Left cardiac atrium (tissue), 4 donors: ENCODE data around the gene IER5L. TPM values are rescaled to one million over a fixed set of nuclear protein-coding genes. Genes with fewer than 3 reads are reported as not detected.
A peak's percentile ranks its signal among the peaks of the same experiment; 100 is the strongest.
"Not testable (repeated sequence)": the region's sequence is repeated elsewhere in the genome, so short reads cannot be mapped to it uniquely, and the experiment has no call there.

Experiments used
- ATAC-seq, 2 donors: fragments of 200-7000 bp; cut with Tn5 transposase; one replicate each; pipeline ENCODE4 v1.9.1; 2020; ENCODE audit warnings: mild to moderate bottlenecking in 2 of 2, moderate library complexity in 2 of 2
- DNase-seq: peaks from one replicate; pipeline ENCODE4 v3.0.0-alpha.2; 2020
- intact Hi-C, 2 donors: fragments of 100-400 bp; cut with DNase I; formaldehyde crosslinking; loops; one replicate each; pipeline versions ENCODE4 v1.14.1 to v1.15.1; 2022 to 2023
- total RNA-seq, 2 donors: library from RNA; stranded (reverse); fragmentation: NEBNext Ultra II Directional; extraction: Animal tissue kit (Norgen Biotek cat#: 25700); gene quantifications; one replicate each; pipeline ENCODE4 v1.2.1, GENCODE V29; 2021
- donor health status: DM: no; HTN: yes; CAD: no.
- donor health status: DM: no; HTN: yes; CAD: no; lungs with severe emphysema.
- donor health status: DM: yes; HTN: yes; CAD: no.
- donor health status: Dilated cardiomyopathy.

Gene IER5L
- total RNA-seq, 2 donors from 2014 or later, result 5.4 to 13.1 TPM

DNA sequence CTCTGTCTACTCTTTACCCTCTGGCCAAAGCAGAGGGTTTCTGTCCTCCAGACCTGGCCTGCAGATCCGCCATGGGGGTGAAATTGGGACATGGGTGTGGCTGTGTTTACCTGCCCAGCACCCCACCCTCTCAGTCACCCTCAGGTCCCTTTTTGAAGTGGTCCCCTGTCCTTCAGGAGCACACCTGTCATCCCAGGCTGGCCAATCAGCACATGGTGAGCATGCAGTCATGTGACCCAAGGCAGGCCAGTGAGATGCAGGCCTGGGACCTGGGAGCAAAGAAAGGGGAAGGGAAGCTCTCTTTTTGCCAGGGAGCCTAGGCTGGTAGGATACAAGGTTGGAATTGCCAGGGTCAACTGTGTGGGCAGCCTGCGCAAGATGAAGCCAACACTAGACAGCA is 28.3 kb upstream of the IER5L start:
- no peak for ATAC-seq
- intact Hi-C loops, result no loop called here
- DNase-seq, result no peak

DNA sequence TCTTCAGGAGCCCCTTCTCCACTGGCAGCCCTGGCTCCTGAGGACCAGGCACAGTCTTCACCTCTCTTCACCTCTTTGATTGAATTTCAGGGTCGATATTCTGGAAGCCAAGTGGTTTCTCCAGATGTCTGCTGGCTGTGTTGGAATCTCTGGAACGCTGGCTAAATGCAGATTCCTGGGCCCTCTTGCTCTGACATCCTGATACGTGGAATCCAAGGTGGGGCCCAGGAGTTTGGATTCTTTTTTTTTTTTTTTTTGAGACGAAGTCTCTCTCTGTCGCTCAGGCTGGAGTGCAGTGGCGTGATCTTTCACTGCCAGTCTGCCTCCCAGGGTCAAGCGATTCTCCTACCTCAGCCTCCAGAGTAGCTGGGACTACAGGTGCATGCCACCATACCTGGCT is 26.8 kb upstream of the IER5L start:
- intact Hi-C loops, result no loop called here
- ATAC-seq (no peak), DNase-seq (no peak)

DNA sequence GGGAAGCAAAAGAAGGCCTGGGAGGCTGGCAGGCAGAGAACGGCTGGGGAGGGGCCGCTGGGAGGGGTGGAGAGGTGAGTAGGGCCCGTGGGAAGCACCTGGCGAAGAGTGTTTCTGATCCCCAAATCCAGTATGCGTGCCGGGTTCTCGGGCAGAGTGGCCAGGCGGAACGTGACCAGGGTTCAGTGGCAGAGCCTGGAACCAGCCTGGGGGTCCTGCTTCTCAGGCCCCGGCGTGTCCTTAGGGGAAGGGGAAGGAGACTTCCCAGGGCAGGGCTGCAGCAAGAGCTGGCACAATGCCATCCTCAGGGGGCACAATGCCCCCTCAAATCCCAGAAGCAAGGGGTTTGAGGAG is 25.5 kb upstream of the IER5L start:
- intact Hi-C loops, result no loop called here
- no peak for DNase-seq
- ATAC-seq, result no peak

DNA sequence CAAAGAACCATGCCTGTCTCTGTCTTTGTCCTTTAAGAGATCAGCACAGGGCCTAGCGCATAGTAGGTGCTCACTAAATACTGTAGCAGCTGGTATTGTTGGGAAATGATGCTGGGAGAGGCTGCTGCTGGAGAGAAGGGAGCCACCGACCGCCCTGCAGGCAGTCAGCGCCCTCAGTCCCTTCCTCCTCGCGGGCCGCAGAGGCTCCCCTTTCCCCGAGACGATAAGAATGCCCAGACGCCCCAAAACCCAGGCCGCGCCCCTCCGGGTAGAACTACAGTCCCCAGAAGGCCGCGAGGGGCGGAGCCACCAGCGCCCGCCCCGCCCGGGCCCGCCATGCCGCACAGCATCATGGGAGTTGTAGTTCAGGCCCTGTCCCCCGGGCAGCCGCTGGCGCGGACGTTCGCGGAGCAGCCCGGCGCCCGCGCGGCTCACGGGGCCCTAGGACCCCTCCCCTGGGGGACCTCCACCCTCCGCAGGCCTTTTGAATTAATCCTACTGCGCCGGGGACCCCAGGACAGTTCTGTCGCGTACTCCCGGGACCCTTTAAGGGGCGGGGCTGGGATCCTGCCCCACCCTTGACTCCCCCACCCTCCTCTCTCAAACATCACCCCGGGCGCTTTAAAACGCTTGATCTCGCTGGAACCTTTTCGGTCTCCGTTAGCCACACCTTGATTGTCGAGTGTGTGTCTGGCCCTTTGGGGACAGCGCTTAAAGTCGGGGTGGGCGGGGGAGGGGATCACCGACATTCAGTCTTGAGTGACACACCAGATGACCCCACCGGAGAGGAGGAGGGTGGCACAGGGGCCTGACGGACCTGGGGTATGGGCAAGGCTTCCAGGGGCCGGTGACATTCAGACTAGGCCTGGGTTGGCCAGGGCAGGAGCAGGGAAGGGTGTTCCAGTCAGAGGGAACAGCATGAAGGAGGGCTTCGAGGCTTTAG is 24.8 kb upstream of the IER5L start:
- intact Hi-C loops, result no loop called here
- ATAC-seq (peak; percentile 94 to 96), DNase-seq (peak; percentile 90)

DNA sequence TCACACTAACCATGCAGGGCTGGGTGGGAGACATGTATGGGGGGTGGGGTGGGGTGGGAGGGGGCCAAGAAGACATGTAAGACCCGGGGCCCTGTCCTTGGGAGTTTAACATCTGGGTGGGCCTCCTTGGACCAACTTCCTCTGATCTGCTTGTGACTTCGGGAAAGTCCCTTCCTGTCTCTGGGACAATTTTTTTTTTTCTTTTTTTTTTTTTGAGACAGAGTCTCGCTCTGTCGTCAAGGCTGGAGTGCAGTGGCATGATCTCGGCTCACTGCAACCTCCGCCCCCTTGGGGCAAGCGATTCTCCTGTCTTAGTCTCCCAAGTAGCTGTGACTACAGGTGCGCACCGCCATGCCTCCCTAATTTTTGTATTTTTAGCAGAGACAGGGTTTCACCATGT is 23.8 kb upstream of the IER5L start:
- ATAC-seq (no peak), DNase-seq (no peak)
- intact Hi-C loops, result no loop called here

DNA sequence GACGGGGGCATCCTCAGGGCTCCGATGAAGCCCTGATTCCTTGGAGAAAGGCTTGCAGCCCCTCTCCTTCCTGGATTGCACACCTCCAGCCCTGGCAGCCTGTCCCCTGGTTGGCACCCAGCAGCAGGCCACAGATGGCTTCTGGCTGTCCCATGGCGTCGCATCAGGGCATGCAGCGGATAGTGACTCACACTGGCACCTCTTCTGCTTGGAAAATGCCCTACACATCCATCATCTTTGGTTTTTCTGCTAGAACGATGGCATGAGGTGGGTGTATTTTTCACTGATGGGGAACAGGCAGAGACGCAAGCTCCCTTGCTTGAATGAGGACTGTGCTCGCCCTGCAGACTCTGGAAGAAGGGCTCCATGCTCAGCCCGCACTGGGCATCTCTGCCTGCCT is 23.2 kb upstream of the IER5L start:
- DNase-seq (no peak), ATAC-seq (no peak)
- intact Hi-C loops, result no loop called here

DNA sequence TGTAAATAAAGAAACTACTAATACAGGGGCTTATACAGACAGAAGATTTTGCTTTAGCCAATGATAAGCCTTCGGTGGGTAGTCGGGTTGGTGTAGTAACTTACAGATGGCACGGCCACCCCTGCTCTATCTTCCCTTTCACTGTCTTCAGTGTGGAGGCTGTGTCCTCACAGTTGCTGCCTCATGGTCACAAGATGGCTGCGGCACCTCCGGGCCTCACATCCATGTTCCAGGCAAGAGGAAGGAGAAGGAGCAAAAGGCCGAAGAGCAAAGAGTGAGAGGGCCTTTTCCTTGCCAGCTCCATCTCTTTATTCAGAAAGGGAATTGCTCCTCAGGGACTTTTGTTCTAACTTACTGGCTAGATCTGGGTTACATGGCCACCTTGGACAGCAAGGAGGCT is 22.2 kb upstream of the IER5L start:
- DNase-seq (no peak), ATAC-seq (no peak)
- intact Hi-C loops, result no loop called here

DNA sequence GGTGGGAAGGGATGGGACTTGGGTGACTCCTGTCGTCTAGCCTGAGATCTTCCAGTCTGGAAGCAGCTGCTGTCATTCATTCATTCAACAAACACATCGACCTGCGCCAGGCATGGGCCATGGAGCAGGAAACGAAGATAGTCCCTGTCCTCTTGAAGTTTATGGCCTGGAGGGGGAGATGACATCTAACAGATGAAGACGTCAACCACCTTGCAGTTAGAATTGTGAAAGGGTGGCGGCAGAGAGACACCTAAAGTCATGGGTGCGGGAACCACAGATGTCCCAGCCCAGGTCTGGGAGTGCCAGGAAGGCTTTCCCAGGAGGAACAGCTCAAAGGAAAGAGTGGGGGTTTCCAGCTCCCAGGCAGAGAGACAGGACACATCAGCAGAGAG is 21.0 kb upstream of the IER5L start:
- DNase-seq (no peak), ATAC-seq (no peak)
- intact Hi-C loops, result no loop called here

DNA sequence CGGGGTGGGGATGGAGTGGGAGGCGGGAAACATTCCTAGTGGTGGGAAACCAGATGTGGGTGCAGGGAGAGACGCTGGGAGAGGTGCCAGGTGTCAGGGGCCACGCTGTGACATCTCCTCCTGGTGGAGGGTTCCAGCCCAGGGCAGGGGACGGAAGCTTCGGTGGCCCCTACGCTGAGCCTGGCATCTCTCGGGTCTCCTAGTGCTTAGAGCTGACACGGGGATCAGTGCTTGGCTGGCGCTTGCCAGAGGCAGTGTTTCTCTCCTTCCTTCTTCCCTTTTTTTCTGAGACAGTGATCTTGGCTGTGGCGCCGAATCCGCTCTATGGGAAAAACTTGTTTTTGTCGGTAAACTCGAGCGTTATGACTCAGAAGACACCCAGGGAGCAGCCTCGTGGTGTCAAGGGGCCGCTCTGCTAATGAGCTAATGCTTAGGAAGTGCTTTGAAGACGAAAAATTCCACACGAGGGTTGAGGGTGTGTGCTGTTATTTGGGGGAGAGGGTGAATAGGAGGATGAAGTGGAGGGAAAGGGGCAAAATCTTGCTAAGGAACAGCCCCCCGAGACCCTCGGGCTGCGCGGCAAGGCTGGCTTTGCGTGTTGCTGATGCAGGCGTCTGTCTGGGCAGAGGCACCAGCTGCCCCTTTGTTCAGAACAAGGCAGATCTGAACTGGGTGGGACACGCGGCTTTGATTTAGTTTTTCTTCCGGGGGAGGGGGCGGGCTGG is 20.4 kb upstream of the IER5L start:
- DNase-seq, result peak; percentile 72
- ATAC-seq, result peak; percentile 32 to 62
- intact Hi-C loops, result no loop called here

DNA sequence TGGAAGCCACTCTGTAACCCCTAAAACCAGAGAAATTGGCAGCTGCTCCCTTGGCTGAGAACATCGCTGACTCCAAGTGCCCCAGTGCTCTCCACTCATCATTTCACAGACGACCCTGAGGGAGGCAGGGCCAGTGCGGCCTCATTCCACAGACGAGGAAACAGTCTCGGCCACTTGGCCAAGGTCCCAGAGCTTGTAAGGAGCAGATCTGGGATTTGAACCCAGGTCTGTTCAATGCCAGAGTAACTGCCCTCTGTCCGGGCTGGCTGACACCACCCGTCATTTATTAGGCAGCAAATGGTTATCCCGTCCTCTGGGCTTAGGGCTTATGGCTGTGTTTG is 19.9 kb upstream of the IER5L start:
- ATAC-seq (peak; percentile 17 to 40), DNase-seq (peak; percentile 52)
- intact Hi-C loops, result no loop called here

DNA sequence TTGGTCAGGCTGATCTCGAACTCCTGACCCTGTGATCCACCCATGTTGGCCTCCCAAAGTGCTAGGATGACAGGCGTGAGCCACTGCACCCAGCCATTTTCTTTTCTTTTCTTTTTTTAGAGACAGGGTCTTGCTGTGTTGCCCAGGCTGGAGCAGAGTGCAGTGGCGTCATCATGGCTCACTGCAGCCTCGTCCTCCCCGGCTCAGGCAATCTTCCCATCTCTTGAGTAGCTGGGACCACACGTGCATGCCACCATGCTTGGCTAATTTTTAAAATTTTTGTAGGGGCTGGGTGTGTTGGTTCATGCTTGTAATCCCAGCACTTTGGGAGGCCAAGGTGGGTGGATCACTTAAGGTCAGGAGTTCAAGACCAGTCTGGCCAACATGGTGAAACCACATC is 19.0 kb upstream of the IER5L start:
- DNase-seq, ATAC-seq, intact Hi-C loops: not testable (repeated sequence)

DNA sequence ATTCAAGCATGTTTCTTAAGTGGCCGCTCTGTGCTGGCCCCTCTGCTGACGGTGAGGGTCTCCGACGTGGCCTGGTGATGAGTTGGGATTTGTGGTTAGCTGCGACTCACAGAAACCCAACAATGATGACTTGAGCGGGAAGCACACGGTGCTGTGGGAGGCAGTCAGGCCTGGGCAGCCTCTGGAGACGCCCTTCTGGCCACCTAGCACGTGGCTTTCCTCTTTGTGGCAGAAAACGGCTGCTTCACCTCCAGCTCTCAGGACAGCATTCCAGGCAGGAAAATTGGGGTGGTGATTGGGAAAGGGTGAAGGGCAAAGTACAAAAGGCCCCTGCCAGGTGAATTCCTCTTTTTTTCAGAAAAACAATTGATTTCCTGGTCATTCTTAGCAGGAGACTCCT is 17.5 kb upstream of the IER5L start:
- DNase-seq, result no peak
- intact Hi-C loops, result no loop called here
- ATAC-seq, result no peak

DNA sequence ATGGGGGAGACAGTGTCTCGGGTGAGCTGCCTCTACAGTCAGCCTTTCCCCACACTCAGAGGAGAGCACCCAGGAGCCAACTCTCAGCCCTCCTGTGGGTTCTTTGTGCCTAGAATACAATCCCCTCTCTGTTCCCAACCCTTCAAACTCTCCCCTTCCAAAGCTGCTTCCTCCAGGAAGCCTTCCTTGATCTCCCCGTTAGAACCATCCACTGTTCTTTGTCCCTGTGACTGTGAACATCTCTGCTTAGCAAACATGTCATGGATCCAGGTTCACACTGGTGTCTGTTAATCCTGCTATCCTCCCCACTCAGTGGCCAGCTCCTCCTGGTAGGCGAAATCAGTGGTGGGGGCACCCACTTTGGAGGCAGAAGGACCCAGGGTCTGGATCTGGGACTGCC is 16.2 kb upstream of the IER5L start:
- DNase-seq (no peak), ATAC-seq (no peak)
- intact Hi-C loops, result no loop called here

DNA sequence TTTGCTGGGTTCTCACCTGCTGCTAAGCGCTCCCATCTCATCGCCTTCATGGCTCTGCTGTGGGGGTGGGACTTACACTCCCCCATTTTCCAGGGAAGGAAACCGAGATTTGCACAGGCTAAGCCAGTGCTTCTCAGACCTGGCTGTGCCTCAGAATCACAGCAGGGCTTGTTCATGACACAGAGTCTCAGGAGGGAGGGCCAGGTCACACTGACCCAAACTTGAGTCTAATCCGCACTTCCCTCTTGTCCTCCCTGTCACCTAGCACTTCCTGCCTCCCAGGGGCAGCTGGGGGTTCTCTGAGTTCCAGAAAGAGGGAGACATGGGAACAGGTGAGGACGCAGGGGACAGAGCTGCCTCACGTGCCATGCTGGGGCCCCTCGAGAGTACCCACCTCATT is 15.6 kb upstream of the IER5L start:
- no peak for ATAC-seq
- DNase-seq, result no peak
- intact Hi-C loops, result no loop called here

DNA sequence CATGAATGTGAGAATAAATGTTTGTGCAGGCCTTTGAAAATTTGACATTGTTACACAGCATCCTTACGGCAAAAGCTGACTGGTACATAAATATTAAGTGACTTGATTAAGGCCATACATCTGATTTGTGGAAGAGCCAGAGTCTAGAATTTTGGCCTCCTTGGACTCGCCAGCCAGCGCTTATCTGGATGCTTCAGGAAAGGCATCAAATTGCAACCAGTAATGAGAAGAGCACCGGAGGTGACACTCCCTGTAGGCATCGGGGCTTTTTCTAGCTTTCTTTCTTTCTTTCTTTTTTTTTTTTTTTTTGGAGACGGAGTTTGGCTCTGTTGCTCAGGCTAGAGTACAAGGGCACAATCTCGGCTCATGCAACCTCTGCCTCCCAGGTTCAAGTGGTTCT is 13.2 kb upstream of the IER5L start:
- DNase-seq (no peak), ATAC-seq (no peak)
- intact Hi-C loops, result no loop called here

DNA sequence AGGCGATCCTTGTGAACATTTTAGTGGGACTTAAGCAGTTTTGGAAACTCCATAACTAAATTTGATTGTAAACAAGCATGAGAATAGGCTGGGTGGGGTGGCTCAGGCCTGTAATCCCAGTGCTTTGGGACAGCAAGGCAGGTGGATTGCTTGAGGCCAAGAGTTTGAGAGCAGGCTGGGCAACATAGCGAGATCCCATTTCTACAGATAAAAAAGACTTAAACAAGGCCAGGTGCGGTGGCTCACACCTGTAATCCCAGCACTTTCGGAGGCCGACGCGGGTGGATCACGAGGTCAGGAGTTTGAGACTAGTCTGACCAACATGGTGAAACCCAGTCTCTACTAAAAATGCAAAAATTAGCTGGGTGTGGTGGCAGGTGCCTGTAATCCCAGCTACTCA is 11.9 kb upstream of the IER5L start:
- intact Hi-C loops, DNase-seq, ATAC-seq: not testable (repeated sequence)

DNA sequence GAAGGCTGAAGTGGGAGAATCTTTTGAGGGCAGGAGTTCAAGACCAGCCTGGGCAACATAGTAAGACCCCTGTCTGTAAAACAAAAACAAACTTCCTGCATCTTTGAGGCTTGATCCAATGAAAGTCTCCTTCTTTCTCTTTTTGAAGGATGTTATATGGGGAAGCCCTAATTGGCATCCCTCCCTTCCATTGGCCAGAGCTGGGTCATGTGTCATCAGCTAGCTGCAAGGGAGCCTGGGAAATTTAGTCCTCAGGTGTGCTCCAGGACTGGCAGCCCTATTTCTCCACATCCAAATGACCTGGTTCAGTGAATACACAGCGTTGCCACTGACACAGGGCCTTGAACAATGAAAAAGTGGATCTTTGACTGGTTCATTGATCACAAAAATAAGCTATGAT is 9.0 kb upstream of the IER5L start:
- intact Hi-C loops, result no loop called here
- ATAC-seq (no peak), DNase-seq (no peak)

DNA sequence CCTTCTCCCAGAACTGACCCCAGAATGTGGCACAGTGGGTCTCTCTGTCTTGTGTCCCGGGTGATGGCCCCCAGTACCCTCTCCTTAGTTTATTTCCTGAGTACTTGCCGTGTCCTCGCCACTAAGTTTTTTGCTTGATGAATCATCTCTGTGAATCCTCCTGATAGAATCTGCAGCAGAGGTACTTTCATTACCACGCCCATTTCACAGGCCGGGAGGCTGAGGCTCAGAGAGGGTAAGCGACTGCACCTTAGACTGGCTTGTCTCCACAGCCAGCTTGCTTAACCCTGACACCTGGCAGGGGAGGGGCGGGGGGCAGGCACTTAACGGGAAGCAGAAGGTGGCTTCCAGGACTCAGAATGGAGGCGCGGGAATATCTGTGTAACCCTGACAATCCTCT is 7.9 kb upstream of the IER5L start:
- intact Hi-C loops, result no loop called here
- no peak for ATAC-seq

DNA sequence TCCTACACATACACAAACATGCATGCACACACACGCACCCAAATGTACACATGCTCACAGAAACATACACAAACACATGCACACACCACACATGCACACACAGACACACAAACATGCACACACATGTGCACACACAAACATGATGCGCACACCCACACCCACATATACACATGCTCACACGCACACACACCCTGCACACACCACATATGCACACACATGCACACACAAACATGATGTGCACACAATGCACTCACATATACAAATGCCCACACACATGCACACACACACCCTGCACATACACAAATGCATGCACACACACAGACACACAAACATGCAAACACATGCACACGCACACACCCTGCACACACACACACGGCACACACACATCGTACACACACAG is 7.3 kb upstream of the IER5L start:
- no peak for DNase-seq
- intact Hi-C loops, result no loop called here
- no peak for ATAC-seq

More for the DNA sequence above, 7.9 kb upstream of the IER5L start:
- no peak for DNase-seq

DNA sequence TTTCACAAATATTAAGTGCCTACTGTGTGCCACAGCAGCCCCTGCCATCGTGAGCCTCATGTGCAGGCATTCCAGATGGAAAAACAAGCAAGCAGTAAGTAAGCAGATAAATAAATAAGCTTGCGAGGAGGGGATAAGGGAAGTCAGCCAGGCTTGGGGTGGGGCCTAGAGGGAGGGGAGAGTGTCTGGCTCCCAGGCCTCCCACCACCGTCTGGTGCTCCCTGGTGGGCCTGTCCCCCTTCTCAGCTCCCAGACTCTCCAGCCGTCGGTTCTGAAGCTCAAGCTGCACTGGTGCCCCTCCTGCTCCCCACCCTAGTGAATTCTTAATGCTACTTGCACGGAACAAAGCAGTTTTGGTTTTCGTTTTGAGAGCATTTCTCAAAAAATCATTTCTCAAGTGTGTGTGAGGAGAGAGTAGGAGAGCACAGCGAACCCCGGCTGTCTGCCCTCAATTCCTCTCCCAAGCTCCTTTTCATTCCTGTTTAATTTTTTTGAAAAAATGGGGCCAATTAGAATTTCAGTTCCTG is 6.6 kb upstream of the IER5L start:
- intact Hi-C loops, result no loop called here
- DNase-seq (no peak), ATAC-seq (no peak)

DNA sequence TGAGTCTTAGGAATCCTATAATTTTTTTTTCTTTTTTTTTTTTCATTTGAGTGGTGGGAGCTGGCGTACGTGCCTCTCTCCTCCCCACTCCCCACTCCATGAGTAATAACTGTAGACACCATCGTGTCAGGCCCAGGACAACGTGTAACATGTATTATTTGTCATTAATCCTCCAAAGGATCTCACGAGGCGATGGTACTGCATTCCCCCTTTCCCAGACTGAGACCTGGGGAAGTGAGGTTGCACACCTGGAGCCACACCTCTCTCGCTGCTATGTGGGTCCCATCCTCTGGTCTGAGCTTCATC is 6.1 kb upstream of the IER5L start:
- ATAC-seq (no peak), DNase-seq (no peak)
- intact Hi-C loops, result no loop called here
